ES-I3 (cell line): ENCODE measurements around the gene GLI2.

Experiments
- H3K36me3 ChIP-seq: 2 replicates; pipeline ENCODE4 v1.6.1; 2013; ENCODE audit warnings: mild to moderate bottlenecking, low read length, control low read depth, moderate library complexity; ENCODE audit not compliant: insufficient read depth
- H3K4me1 ChIP-seq: 2 replicates; pipeline ENCODE4 v1.6.1; 2013; ENCODE audit warnings: mild to moderate bottlenecking, control low read depth, low read length; ENCODE audit not compliant: insufficient read depth
- H3K9ac ChIP-seq: 2 replicates; pipeline ENCODE4 v1.6.1; 2013; ENCODE audit warnings: low read depth, mild to moderate bottlenecking, low read length, moderate library complexity
- H3K9me3 ChIP-seq: 2 replicates; pipeline ENCODE4 v1.6.1; 2013; ENCODE audit warnings: mild to moderate bottlenecking, low read length, moderate library complexity; ENCODE audit not compliant: control insufficient read depth, insufficient read depth

The GLI2 gene

GRCh38 chr2:120748310-120748709 is 12.6 kb downstream of the GLI2 start:
- no peaks in the 10 kb centered on the region for H3K36me3 ChIP-seq
- H3K9ac ChIP-seq = no peak overlapping the region
- no peaks in the 10 kb centered on the region for H3K9me3 ChIP-seq
- peaks cover 26% of the 10 kb centered on the region for H3K4me1 ChIP-seq

- no peaks in the 10 kb centered on the region for H3K9me3 ChIP-seq
- H3K9ac ChIP-seq = no peak overlapping the region
- H3K4me1 ChIP-seq = peaks cover 26% of the 10 kb centered on the region
- H3K36me3 ChIP-seq = no peaks in the 10 kb centered on the region
Observed at GRCh38 chr2:120748741-120749140, 13.1 kb downstream of the GLI2 start.

GRCh38 chr2:120749506-120750431 is 14.1 kb downstream of the GLI2 start:
- peaks cover 26% of the 10 kb centered on the region for H3K4me1 ChIP-seq
- no peak overlapping the region for H3K9ac ChIP-seq
- H3K36me3 ChIP-seq = no peaks in the 10 kb centered on the region
- no peaks in the 10 kb centered on the region for H3K9me3 ChIP-seq

- H3K9ac ChIP-seq = no peak overlapping the region
- H3K36me3 ChIP-seq = no peaks in the 10 kb centered on the region
- H3K4me1 ChIP-seq = peaks cover 26% of the 10 kb centered on the region
- H3K9me3 ChIP-seq = no peaks in the 10 kb centered on the region
Observed at GRCh38 chr2:120750488-120751210, 15.0 kb downstream of the GLI2 start.

GRCh38 chr2:120751553-120751952 is 15.9 kb downstream of the GLI2 start:
- Histone ChIP-seq H3K9ac (no peak overlapping the region), H3K36me3 (no peaks in the 10 kb centered on the region), H3K9me3 (no peaks in the 10 kb centered on the region), H3K4me1 (peaks cover 26% of the 10 kb centered on the region)

- H3K4me1 ChIP-seq = peaks cover 35% of the 10 kb centered on the region
- H3K9me3 ChIP-seq = no peaks in the 10 kb centered on the region
- H3K36me3 ChIP-seq = no peaks in the 10 kb centered on the region
- no peak overlapping the region for H3K9ac ChIP-seq
Observed at GRCh38 chr2:120754067-120754960, 18.6 kb downstream of the GLI2 start.

- H3K9ac ChIP-seq = no peak overlapping the region
- H3K4me1 ChIP-seq = peaks cover 40% of the 10 kb centered on the region
- no peaks in the 10 kb centered on the region for H3K9me3 ChIP-seq
- no peaks in the 10 kb centered on the region for H3K36me3 ChIP-seq
Observed at GRCh38 chr2:120758181-120759144, 22.8 kb downstream of the GLI2 start.

GRCh38 chr2:120759543-120760331 is 24.1 kb downstream of the GLI2 start:
- Histone ChIP-seq H3K4me1 (peaks cover 44% of the 10 kb centered on the region), H3K9me3 (no peaks in the 10 kb centered on the region), H3K9ac (no peak overlapping the region), H3K36me3 (no peaks in the 10 kb centered on the region)

- H3K36me3 ChIP-seq = no peaks in the 10 kb centered on the region
- H3K9ac ChIP-seq = no peak overlapping the region
- H3K4me1 ChIP-seq = peaks cover 52% of the 10 kb centered on the region
- H3K9me3 ChIP-seq = no peaks in the 10 kb centered on the region
Observed at GRCh38 chr2:120760446-120761135, 24.9 kb downstream of the GLI2 start.

- H3K9me3 ChIP-seq = no peaks in the 10 kb centered on the region
- H3K36me3 ChIP-seq = no peaks in the 10 kb centered on the region
- no peak overlapping the region for H3K9ac ChIP-seq
- H3K4me1 ChIP-seq = peaks cover 60% of the 10 kb centered on the region
Observed at GRCh38 chr2:120761164-120761861, 25.6 kb downstream of the GLI2 start.

GRCh38 chr2:120761911-120762310 is 26.2 kb downstream of the GLI2 start:
- Histone ChIP-seq H3K9ac (no peak overlapping the region), H3K9me3 (no peaks in the 10 kb centered on the region), H3K4me1 (peaks cover 66% of the 10 kb centered on the region), H3K36me3 (no peaks in the 10 kb centered on the region)
